ENCODE measurements around the gene MTA3.

GRCh38 chr2:42566837-42567321, 1.6 kb upstream of the MTA3 start:
- no peak for TF ChIP-seq POLR2A (IDR thresholded peaks at IDR 0.05)
- TF ChIP-seq, protein P1, sequence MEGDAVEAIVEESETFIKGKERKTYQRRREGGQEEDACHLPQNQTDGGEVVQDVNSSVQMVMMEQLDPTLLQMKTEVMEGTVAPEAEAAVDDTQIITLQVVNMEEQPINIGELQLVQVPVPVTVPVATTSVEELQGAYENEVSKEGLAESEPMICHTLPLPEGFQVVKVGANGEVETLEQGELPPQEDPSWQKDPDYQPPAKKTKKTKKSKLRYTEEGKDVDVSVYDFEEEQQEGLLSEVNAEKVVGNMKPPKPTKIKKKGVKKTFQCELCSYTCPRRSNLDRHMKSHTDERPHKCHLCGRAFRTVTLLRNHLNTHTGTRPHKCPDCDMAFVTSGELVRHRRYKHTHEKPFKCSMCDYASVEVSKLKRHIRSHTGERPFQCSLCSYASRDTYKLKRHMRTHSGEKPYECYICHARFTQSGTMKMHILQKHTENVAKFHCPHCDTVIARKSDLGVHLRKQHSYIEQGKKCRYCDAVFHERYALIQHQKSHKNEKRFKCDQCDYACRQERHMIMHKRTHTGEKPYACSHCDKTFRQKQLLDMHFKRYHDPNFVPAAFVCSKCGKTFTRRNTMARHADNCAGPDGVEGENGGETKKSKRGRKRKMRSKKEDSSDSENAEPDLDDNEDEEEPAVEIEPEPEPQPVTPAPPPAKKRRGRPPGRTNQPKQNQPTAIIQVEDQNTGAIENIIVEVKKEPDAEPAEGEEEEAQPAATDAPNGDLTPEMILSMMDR (IDR thresholded peaks at IDR 0.05) = no peak
